ENCODE data around the gene LCK.
"Not testable (repeated sequence)": the region's sequence is repeated elsewhere in the genome, so short reads cannot be mapped to it uniquely, and the experiment has no call there.

The LCK gene

DNA sequence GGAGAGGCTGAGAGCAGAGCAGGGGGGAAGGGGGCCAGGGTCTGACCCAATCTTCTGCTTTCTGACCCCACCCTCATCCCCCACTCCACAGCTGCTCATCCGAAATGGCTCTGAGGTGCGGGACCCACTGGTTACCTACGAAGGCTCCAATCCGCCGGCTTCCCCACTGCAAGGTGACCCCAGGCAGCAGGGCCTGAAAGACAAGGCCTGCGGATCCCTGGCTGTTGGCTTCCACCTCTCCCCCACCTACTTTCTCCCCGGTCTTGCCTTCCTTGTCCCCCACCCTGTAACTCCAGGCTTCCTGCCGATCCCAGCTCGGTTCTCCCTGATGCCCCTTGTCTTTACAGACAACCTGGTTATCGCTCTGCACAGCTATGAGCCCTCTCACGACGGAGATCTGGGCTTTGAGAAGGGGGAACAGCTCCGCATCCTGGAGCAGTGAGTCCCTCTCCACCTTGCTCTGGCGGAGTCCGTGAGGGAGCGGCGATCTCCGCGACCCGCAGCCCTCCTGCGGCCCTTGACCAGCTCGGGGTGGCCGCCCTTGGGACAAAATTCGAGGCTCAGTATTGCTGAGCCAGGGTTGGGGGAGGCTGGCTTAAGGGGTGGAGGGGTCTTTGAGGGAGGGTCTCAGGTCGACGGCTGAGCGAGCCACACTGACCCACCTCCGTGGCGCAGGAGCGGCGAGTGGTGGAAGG lies 23.7 kb downstream of the LCK start:
- DNase-seq: no peak

DNA sequence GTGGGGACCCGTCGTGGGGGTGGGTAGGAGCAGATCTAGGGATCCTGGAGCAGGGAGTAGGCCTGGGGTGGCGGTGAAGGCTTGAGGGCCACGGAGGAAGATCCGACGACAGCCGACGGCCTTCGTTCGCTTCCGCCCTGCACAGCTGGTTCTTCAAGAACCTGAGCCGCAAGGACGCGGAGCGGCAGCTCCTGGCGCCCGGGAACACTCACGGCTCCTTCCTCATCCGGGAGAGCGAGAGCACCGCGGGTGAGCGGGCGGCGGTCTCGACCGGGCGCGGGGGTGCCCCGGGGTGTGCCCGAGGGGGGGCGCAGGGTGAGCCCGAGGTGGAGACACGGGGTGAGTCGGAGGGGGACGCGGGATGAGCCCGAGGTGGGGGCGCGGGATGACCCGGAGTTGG lies 24.4 kb downstream of the LCK start:
- no peak for DNase-seq

DNA sequence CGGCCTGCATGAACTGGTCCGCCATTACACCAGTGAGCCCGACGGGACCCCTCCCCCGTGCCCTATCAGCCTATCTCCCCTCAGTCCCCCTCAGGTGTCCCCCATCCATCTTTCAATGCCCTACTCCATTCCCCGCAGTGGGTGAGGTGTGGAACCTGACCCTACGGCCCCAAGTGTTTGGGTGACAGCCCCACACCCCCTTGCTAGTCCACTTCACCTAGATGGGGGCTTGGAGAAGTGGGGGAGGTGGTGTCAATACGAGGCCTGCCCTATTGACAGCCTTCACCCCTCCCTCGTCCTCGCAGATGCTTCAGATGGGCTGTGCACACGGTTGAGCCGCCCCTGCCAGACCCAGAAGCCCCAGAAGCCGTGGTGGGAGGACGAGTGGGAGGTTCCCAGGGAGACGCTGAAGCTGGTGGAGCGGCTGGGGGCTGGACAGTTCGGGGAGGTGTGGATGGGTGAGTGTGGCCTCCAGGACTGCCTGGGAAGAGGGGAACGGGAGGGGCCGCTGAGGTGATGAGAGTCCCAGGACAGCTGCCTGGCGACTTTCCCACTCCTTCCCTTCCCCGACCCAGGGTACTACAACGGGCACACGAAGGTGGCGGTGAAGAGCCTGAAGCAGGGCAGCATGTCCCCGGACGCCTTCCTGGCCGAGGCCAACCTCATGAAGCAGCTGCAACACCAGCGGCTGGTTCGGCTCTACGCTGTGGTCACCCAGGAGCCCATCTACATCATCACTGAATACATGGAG lies 25.1 kb downstream of the LCK start:
- no peak for DNase-seq

DNA sequence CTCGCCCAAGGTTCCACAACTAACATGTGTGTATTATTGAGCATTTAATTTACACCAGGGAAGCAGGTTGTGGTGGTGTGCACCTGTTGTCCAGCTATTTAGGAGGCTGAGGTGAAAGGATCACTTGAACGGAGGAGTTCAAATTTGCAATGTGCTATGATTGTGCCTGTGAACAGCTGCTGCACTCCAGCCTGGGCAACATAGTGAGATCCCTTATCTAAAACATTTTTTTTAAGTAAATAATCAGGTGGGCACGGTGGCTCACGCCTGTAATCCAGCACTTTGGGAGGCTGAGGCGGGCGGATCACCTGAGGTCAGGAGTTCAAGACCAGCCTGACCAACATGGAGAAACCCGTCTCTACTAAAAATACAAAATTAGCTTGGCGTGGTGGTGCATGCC lies 33.7 kb downstream of the LCK start:
- DNase-seq: not testable (repeated sequence)

DNA sequence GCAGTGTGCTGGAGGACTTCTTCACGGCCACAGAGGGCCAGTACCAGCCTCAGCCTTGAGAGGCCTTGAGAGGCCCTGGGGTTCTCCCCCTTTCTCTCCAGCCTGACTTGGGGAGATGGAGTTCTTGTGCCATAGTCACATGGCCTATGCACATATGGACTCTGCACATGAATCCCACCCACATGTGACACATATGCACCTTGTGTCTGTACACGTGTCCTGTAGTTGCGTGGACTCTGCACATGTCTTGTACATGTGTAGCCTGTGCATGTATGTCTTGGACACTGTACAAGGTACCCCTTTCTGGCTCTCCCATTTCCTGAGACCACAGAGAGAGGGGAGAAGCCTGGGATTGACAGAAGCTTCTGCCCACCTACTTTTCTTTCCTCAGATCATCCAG lies 34.6 kb downstream of the LCK start:
- DNase-seq: no peak

DNA sequence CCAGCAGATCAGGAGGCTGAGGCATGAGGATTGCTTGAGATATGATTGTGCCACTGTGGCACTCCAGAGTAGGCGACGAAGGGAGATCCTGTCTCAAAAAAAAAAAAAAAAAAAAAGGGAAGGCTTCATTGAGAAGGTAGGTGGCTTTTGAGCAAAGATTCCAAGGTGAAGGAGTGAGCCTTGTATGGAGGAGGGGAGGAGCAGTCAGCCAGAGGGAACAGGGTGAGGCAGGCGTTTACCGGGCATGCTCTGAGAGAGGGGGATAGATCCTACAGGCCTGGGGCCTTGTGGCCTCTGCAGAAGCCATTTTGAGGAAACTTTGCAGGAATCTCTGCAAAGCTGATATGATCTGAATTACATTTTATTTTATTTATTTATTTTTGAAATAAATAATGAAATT lies 35.7 kb downstream of the LCK start:
- DNase-seq: no peak

DNA sequence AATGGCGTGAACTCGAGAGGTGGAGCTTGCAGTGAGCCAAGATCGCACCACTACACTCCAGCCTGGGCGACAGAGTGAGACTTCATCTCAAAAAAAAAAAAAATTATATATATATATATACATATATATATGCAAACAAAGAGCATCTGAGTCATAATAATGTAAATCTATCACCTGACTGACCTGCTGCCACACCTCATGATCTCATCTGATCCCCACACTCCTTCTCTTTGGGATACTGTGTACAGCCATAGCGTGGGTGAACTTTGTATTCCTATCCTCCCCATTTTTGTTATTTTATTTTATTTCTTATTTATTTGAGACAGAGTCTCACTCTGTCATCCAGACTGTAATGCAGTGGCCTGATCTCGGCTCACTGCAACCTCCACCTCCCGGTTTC lies 38.2 kb downstream of the LCK start:
- no peak for DNase-seq

DNA sequence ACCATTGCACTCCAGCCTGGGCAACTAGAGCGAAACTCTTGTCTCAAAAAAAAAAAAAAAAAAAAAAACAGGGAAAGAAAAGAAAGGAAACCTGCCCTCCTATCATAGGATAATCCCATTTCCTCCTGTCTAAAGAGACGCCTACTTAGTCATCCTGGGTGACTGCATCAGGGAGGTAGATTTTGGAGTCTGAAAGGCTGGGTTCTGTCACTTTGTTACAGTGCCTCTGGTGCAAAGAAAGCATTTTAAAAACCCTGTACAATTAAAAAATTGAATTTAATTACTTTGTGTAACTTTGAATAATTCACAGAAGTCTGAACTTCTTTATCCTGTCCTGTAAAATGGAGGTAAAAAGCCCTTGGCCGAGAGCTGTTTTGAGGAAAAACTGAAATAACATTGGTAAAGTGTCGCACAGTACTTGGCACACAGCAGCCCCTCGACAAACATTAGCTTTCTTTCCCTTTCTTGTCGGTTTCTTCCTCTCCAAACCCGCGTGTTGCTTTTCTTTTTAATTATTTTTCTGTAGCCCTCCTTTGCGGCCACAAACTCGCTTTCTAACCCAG lies 40.2 kb downstream of the LCK start:
- no peak for DNase-seq

DNA sequence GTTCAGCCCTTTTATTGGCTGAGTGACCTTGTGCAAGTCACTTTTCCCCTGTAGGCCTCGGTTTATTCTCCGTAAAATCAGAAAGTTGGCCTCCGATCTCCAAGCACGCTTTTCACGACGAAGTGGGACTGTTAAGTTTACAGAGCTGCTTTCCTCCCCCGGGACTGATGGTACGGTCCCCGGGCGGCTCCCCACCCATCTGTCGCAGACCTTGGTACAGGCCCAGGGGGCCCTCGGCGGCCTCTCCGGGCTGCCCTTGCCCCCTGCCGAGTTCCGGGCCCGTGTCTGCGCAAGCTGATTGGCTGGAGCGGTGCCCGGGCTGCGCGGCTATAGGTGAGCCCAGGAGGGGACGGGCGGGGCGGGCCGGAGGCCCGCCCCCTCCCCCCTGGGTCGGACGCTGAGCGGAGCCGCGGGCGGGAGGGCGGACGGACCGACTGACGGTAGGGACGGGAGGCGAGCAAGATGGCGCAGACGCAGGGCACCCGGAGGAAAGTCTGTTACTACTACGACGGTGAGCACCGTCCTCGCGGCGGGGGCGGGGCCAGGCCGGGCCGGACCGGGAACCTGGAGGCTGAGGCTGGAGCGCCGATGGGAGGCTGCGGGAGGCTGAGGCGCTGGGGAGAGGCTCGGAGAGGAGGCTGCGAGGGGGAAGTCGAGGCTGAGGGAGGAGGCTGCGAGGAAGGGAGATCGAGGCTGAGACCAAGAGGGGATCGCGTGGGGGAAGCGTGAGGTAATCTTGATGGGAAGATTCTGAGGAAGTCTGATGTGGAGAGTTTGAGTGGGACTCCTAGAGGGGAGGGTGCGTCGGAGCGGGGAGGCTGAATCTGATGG lies 40.9 kb downstream of the LCK start, which contains the start of gene HDAC1:
Gene HDAC1 (plus strand): TSS at position 376 of the 831 bp plus-strand sequence. CDS start 87 bp downstream, at position 463.
- peak; percentile 79 for DNase-seq

DNA sequence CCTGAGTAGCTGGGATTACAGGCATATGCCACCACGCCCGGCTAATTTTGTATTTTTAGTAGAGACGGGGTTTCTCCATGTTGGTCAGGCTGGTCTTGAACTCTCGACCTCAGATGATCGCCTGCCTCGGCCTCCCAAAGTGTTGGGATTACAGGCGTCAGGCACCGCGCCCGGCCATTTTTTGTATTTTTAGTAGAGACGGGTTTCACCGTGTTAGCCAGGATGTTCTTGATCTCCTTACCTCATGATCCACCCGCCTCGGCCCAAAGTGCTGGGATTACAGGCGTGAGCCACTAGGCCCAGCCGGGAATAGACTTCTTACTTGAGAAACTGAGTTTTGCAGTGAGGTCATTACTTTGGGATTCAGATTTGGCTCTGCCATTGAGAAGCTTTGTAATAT lies 47.1 kb downstream of the LCK start:
- DNase-seq: not testable (repeated sequence)

DNA sequence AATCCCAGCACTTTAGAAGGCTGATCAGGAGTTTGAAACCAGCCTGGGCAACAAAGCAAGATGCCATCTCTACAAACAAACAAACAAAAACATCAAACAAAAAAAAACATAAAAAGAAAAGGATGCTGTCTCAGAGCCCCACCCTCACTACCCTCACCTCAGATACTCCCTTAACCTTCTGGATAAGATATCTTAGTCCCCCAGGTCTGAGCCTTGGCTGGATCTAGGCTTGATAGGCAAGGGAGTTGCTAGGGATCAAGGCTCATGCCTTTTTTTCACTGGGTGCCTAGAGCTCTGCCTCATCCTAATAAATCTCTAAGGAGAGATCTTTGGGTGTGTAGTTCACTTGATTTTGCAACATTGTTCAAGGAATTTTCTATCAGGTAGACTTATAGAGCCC lies 48.3 kb downstream of the LCK start:
- no peak for DNase-seq

DNA sequence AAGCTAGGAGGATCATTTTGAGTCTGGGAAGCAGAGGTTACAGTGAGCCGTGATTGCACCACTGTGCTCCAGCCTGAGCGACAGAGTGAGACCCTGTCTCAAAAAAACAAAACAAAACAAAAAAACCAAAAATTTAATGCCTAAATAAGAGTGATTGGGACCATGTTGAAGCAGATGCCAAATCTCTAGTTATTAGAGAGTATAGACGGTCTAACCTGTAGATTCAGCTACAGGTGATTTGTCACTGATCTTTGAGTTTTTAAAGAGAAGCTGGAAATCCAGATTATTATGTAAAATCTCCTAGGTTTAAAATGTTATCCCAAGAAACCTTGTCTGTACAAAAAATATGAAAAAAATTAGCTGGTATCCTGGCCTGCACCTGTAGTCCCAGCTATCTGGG lies 52.3 kb downstream of the LCK start:
- DNase-seq: no peak

DNA sequence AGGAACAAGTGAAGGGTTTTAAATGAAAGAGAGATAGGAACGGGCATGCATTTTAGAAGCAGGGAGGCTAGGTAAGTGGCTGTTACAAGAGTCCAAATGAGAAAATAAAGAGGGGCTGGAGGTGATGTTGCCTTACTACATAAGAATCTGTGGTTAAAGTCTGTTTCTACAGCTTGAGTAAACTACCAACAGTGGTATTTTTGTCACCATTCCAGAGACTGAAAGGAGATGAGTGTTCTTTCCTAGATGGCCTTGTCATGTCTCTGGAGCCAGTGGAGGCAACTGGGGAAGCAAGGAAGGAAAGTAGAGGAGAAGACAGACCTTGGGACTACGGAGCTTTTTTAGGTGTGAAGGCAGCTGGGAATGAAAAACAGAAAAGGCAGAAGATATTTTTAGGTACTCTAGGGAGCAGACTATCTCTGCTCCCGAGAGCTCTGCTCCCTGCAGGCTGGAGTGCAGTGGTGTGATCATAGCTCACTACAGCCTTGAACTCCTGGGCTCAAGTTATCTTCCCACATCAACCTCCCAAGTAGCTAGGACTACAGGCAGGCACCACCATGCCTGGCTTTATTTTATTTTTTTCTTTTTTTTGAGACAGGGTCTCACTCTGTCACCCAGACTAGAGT lies 53.0 kb downstream of the LCK start:
- no peak for DNase-seq

DNA sequence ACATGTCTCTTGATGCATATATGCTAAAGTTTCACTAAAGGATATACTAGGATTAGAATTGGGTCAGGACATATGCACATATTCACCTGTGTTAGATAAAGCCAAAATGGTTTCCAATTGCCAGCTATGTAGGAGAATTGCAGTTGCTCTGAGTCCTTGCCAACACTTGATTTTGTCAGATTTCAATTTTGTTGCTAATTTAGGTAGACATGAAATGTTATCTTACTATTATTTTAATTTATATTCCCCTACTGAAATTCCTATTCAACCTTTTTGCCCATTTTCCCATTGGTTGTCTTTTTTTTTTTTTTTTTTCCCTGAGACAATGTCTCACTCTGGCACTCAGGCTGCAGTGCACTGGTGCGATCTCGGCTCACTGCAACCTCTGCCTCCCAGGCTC lies 54.2 kb downstream of the LCK start:
- DNase-seq: no peak

DNA sequence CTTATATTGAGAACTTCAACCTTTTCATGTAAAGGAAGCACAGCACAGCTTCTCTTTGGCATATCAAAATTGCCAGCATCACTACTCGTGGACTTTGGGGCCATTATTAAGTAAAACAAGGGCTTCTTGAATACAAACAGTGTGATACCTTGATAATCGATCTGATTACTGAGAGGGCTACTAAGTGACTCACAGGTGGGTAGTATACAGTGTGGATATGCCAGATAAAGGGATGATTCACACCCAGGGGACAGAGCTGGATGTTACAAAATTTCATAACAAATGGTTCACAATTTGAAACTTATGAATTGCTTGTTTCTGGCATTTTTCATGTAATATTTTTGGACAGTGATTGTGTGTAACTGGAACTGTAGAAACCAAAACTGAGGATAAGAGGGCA lies 56.3 kb downstream of the LCK start:
- no peak for DNase-seq

DNA sequence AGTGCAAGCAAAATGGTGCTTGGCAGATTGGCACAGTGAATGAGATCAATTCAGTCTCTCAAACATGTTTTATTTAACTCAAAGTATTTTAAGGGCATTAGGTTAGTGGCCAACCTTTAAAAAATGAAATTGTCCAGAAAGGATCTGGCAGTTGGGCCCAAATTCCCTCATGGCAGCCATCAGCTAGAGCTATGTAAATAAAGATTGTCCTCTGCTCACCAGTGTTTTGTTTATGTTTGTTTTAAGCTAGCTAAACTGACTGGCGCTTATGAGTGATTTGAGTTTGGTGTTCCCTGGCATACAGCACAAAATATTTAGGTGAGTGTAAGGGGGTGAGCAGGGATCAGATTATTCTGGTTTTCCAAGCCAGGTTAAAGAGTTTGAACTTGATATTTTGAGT lies 58.9 kb downstream of the LCK start:
- DNase-seq: no peak

DNA sequence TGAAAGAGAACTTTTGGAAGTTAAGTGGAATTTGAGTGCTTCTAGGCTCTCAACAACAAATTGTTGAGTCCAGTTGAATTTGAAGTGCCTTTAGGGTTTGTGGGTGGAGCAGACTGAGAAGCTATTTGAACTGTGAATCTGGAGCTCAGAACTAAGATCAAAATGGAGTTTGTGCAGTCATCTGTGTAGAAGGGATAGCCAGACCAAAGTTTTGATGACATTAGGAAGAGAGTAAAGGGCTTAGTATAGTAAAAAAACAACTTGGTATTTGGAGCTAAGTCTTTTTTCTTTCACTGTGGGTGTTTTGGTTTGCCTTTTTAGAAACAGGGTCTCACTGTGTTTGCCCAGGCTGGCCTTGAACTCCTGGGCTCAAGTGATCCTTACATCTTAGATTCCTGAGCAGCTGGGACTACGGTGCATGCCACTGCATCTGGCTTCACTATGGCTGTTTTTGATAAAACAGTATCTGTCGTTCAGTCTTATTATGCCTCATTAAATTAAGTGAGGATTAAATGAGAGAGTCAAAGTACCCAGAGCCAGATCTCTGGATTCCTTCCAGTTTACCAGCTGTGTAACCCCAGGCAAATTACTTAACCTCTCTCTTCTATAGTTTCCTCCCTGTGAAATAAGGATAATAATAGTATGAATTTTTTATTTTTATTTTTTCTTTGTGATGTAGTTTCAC lies 60.8 kb downstream of the LCK start:
- no peak for DNase-seq

DNA sequence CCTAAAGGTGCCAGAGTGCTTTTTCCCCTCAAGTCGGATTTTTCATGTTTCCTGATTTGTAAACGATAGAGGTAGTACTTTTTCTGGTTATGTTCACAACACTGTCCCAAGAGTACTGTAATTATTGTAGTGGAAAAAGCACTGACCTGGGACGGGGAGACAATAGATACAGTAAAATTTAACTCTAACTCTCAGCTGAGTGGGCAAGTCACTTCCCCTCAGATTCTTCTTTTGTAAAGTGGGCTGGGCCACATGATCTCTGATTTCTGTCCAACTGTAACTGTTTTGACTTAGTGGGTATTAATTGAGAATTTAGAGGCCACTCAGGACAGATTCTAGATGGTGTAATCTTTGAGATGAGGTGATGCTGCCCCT lies 65.8 kb downstream of the LCK start:
- DNase-seq: no peak

DNA sequence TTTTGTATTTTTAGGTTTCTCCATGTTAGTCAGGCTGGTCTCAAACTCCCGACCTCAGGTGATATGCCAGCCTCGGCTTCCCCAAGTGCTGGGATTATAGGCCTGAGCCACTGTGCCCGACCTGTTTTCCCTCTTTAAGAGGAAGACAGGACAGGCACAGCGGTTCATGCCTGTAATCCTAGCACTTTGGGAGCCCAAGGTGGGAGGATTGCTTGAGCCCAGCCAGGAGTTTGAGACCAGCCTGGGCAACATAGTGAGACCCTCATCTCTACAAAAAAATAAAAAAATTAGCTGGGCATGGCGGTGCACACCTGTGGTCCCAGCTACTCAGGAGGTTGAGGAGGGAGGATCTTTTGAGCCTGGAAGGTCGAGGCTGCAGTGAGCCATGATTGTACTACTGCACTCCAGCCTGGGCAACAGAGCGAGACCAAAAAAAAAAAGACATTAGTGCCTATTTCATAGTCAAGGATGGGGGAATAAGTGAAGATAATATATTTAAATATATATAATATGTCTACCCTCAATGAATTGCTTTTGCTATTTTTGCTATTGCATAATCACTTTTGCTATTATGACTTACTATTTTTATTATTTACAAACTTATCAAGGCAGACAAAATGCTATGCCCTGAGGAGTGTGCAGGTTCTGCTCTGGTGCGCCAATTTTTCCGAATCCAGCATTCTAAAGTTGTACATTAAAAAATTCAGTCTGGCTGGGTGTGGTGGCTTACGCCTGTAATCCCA lies 67.2 kb downstream of the LCK start:
- DNase-seq: no peak

DNA sequence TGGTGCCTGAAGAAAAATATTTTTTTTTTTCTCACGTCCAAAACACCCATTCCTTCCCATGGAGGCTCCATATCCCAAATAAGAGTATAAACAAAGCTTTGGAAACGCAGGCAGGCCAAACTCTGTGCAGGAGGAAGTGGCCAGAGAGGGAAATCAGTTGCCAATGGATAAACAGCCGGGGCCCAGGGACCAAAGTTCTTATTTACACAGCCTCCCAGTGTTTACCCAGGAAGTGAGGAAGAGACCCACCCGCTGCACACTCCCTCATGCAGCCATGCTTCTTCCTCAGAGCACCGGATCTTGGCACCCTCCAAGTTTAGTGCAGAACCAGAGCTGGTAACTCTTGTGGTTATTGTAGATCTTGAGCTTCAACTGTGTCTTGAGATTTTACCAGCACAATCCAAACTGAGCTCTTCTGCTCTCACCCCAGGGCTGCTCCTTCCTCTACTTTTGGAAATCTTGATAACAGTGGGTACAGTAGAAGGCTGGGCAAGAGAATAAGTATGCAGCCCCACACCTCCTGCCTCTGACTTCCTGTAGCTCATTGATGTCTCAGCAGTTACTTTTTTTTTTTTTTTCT lies 70.7 kb downstream of the LCK start:
- no peak for DNase-seq

DNA sequence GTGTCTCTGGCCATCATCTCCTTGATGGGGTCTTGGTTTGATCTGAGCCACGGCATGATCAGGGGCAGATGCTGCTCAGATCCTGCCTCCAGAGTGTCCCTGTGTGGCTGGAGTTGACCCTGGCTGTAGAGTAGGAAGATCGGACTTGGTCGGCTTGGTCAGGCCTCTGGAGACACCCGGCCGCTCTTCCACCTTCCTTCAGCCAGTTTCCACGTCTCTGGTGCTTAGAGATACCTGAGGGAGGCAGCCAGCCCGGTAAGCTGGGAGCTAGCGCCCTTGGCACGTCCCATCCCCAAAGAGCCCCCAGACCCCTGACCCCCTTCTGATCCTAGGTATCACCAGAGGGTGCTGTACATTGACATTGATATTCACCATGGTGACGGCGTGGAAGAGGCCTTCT lies 76.1 kb downstream of the LCK start:
- no peak for DNase-seq
